ENCODE measurements around the gene LRRC4C. TPM values are rescaled to one million over a fixed set of nuclear protein-coding genes. Genes with fewer than 3 reads are reported as not detected.

Gene LRRC4C
- total RNA-seq, 2 experiments from 2014 or later: not detected

- Mint-ChIP-seq H3K9me3 (peaks cover 11% of the 10 kb centered on the region), H3K27ac (no peak overlapping the region), H3K36me3 (ENCODE audit: low read depth) (no peaks in the 10 kb centered on the region), H3K4me3 (no peak overlapping the region), H3K4me1 (ENCODE audit: low read depth) (no peaks in the 10 kb centered on the region), H3K27me3 (no peaks in the 10 kb centered on the region)
- DNase-seq: no peak
- Histone ChIP-seq H3K4me3 (ENCODE audit: low read length) (no peak overlapping the region), H3K27me3 (ENCODE audit: control insufficient read depth in 1 of 2, insufficient read depth in 2 of 2, low read length in 2 of 2) (no peaks in the 10 kb centered on the region), H3K4me1 (ENCODE audit: insufficient read depth, low read length) (no peaks in the 10 kb centered on the region), H3K36me3 (ENCODE audit: insufficient read depth, low read length) (no peaks in the 10 kb centered on the region), H3K27ac (ENCODE audit: low read depth in 1 of 2, low read length in 2 of 2) (no peak overlapping the region), H3K9me3 (ENCODE audit: control insufficient read depth in 1 of 2, insufficient read depth in 1 of 2, low read length in 2 of 2) (no peaks in the 10 kb centered on the region)
- ChIA-PET POLR2A (interaction anchor here (0.6 kb wide), 1 partner anchor 717 kb away, joined by 3 read pairs; no protein-coding TSS in a partner anchor), CTCF (no interaction called here)
- ATAC-seq (ENCODE audit: poor library complexity): no peak
- intact Hi-C loops (cut with DNase I, micrococcal nuclease): no loop called here
- no peak for TF ChIP-seq CTCF (IDR thresholded peaks at IDR 0.05)
Measured at GRCh38 chr11:40688369-40688768, 771.1 kb downstream of the LRRC4C start.

GRCh38 chr11:40686765-40687164 is 772.7 kb downstream of the LRRC4C start:
- H3K9me3 ChIP-seq (ENCODE audit: control insufficient read depth in 1 of 2, insufficient read depth in 1 of 2, low read length in 2 of 2): peaks cover 0 to 3% of the 10 kb centered on the region in 2 experiments
- no peak overlapping the region for H3K4me3 Mint-ChIP-seq
- H3K4me3 ChIP-seq (ENCODE audit: low read length): no peak overlapping the region
- ATAC-seq (ENCODE audit: poor library complexity): no peak
- H3K36me3 ChIP-seq (ENCODE audit: insufficient read depth, low read length): no peaks in the 10 kb centered on the region
- H3K27ac Mint-ChIP-seq: no peak overlapping the region
- no peaks in the 10 kb centered on the region for H3K27me3 ChIP-seq (ENCODE audit: control insufficient read depth in 1 of 2, insufficient read depth in 2 of 2, low read length in 2 of 2)
- POLR2A ChIA-PET: no interaction called here
- peaks cover 11% of the 10 kb centered on the region for H3K9me3 Mint-ChIP-seq
- DNase-seq: no peak
- no peaks in the 10 kb centered on the region for H3K36me3 Mint-ChIP-seq (ENCODE audit: low read depth)
- no peaks in the 10 kb centered on the region for H3K4me1 Mint-ChIP-seq (ENCODE audit: low read depth)
- H3K27ac ChIP-seq (ENCODE audit: low read depth in 1 of 2, low read length in 2 of 2): no peak overlapping the region
- no peaks in the 10 kb centered on the region for H3K27me3 Mint-ChIP-seq
- H3K4me1 ChIP-seq (ENCODE audit: insufficient read depth, low read length): no peaks in the 10 kb centered on the region
- TF ChIP-seq CTCF (IDR thresholded peaks at IDR 0.05): no peak
- CTCF ChIA-PET: no interaction called here
- intact Hi-C loops (cut with DNase I, micrococcal nuclease): no loop called here

- H3K4me3 ChIP-seq (ENCODE audit: low read length): no peak overlapping the region
- no peak for ATAC-seq (ENCODE audit: poor library complexity)
- DNase-seq: no peak
- H3K4me1 ChIP-seq (ENCODE audit: insufficient read depth, low read length): no peaks in the 10 kb centered on the region
- H3K4me3 Mint-ChIP-seq: no peak overlapping the region
- no peaks in the 10 kb centered on the region for H3K36me3 ChIP-seq (ENCODE audit: insufficient read depth, low read length)
- ChIA-PET CTCF (no interaction called here), POLR2A (no interaction called here)
- no peaks in the 10 kb centered on the region for H3K27me3 Mint-ChIP-seq
- peaks cover 5 to 11% of the 10 kb centered on the region in 2 experiments for H3K9me3 ChIP-seq (ENCODE audit: control insufficient read depth in 1 of 2, insufficient read depth in 1 of 2, low read length in 2 of 2)
- no peaks in the 10 kb centered on the region for H3K27me3 ChIP-seq (ENCODE audit: control insufficient read depth in 1 of 2, insufficient read depth in 2 of 2, low read length in 2 of 2)
- H3K36me3 Mint-ChIP-seq (ENCODE audit: low read depth): no peaks in the 10 kb centered on the region
- intact Hi-C loops (cut with DNase I, micrococcal nuclease): no loop called here
- H3K9me3 Mint-ChIP-seq: peaks cover 9% of the 10 kb centered on the region
- no peak overlapping the region for H3K27ac ChIP-seq (ENCODE audit: low read depth in 1 of 2, low read length in 2 of 2)
- H3K27ac Mint-ChIP-seq: no peak overlapping the region
- no peak for TF ChIP-seq CTCF (IDR thresholded peaks at IDR 0.05)
- no peaks in the 10 kb centered on the region for H3K4me1 Mint-ChIP-seq (ENCODE audit: low read depth)
Measured at GRCh38 chr11:40683010-40683409, 776.4 kb downstream of the LRRC4C start.

All from CD4-positive, alpha-beta T cell (primary cell).